IMR-90 (cell line): ENCODE results near the gene IFITM10. TPM values are rescaled to one million over a fixed set of nuclear protein-coding genes. Genes with fewer than 3 reads are reported as not detected.

Experiments used
- CTCF ChIP-seq: conservative IDR thresholded peaks from 2 replicates; pipeline ENCODE4 v1.5.1; 2012; ENCODE audit warnings: mild to moderate bottlenecking, low read depth, low read length, improper control_type of control experiment
- FOS ChIP-seq: fragments of 150-350 bp; IDR thresholded peaks from 2 replicates; pipeline ENCODE4 v1.6.1; 2016; ENCODE audit warnings: low read depth, low read length
- RCOR1 ChIP-seq: IDR thresholded peaks from 2 replicates; pipeline ENCODE4 v1.6.1; 2012; ENCODE audit warnings: mild to moderate bottlenecking, low read length, improper control_type of control experiment; ENCODE audit not compliant: insufficient replicate concordance
- RFX5 ChIP-seq: IDR thresholded peaks from 2 replicates; pipeline ENCODE4 v1.8.0; 2012; ENCODE audit warnings: low read depth, mild to moderate bottlenecking, low read length, moderate library complexity
- polyA plus RNA-seq, 3 experiments: library from polyadenylated mRNA; depleted of rRNA; stranded (reverse); fragments of >200 nt; gene quantifications; 2 replicates each; pipeline ENCODE4 v1.2.3, GENCODE V29; 2012; ENCODE audit warnings: low replicate concordance in 1 of 3
- total RNA-seq: library from RNA; depleted of rRNA; stranded (reverse); fragments of >200 nt; gene quantifications from 2 replicates; pipeline ENCODE4 v1.2.3, GENCODE V29; 2012

Gene IFITM10
- total and polyA plus RNA-seq, 2 of the 4 experiments (the other 2 are of a cell fraction) = 0.15 to 0.18 TPM

DNA sequence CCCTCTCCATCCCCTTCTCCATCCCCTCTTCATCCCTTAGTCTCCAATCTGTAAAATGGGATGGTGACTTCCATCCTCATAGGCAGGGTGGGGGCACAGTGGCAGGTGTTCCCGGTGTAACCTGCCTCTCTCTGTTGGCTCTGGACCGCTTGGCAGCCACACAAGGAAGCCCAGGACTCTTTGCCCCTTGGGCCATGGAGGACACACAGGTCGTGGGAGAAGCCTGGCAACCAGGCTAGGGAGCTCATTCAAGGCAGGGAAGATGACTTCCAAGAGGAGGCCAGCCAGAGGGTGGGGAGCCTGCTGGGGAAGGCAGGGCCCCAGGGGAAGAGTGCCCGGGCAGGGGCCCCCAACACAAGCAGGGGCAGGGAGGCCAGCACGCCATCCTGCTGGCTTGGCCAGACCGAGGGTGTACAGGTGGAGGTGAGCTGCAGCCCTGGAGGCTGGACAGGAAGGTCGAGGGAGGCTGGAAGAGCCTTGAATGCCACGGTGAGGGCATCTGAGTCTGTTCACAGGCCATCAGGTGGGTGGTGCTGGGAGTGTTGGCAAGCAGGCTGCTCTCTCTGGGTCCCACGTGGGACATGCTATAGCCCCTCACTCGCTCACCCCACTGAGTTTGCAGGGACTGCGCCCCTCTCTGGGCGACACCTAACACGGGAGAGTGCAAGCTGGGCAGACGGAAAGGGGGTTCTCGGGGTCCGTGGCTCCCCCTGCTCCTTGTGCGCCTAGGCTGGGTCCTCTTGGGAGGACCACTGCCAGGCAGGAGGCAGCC, 28.8 kb upstream of the IFITM10 start (continued):
- TF ChIP-seq CTCF (no peak), RFX5 (no peak), RCOR1 (no peak), FOS (no peak)
